GM10266 (cell line): Measurements from ENCODE around the gene PSORS1C2.

Experiments used
- DNase-seq: peaks from one replicate; pipeline ENCODE4 v3.0.0; 2012; ENCODE audit errors: extremely low spot score
- CTCF ChIP-seq: IDR thresholded peaks from 2 replicates; pipeline ENCODE4 v1.5.1; 2012; ENCODE audit warnings: mild to moderate bottlenecking, low read depth; ENCODE audit not compliant: control insufficient read depth, insufficient read depth; ENCODE audit errors: missing control alignments

Gene PSORS1C2

DNA sequence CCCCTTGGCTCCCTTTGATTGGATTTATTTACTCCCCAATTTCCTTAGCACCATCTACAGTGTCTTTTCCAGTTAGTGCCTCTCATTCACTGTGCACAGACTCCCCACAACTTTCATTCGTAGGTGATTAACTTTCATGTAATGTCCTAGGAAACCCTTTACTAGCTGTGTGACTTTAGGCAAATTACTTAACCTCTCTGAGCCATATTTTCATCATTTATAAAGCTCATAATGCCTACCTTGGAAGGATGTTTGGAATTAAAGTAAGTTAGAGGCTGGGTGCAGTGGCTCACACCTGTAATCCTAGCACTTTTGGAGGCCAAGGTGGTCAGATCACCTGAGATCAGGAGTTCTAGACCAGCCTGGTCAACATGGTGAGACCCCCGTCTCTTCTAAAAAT is 46.6 kb downstream of the PSORS1C2 start:
- TF ChIP-seq CTCF = no peak
- DNase-seq = no peak

DNA sequence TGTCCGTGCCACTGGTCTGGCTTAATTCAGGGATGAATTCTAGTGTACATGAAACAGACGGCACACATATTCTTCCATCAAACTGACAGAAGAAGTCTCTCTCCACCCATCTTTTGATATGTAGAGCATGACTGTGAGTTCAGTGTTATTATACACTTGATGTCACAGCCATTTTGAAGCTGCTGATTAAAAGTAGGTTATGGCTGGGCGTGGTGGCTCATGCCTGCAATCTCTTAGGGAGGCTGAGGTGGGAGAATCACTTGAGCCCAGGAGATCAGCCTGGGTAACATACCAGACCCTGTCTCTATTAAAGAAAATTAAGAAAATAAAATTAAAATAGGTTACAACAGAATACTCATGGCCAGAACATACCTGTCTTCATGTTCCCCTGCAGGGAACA is 47.2 kb downstream of the PSORS1C2 start:
- no peak for DNase-seq
- no peak for TF ChIP-seq CTCF

DNA sequence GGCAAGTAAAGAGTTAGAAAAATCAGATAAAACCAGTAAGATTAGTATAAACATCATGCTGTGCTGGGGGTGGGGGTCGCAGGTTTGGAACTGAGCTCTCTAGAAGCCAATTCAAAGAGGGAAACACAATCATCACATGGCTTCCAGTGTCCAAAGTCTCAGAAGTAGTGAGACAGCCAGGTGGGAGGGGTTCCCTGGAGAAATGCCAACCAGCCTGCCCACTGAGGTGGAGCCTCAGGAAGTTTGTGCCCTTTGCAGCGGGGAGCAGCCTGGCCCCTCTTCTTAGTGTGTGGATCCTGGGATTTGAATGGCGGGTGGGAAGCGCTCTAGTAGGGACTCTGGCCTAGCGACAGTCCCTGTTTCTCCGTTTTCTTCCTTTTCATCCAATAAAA is 47.9 kb downstream of the PSORS1C2 start:
- TF ChIP-seq CTCF = no peak
- no peak for DNase-seq

- no peak for DNase-seq
- TF ChIP-seq CTCF = no peak
These were observed 48.4 kb downstream of the PSORS1C2 start for GRCh38 chr6:31090275-31090972.
